Neural cell (in vitro differentiated cells): Measurements from ENCODE around the gene EHD1. TPM values are rescaled to one million over a fixed set of nuclear protein-coding genes. Genes with fewer than 3 reads are reported as not detected.

Experiments
- H2AFZ ChIP-seq: fragments of 200-600, 300-800 bp; sonication (generic), shearing (Covaris generic); 2 replicates; pipeline ENCODE4 v1.6.0; 2014; ENCODE audit warnings: low read depth, mild to moderate bottlenecking, antibody characterized with exemption, low read length, moderate library complexity
- H3F3A ChIP-seq: fragments of 200-600 bp; shearing (Covaris generic); 2 replicates; pipeline ENCODE4 v1.6.1; 2016; ENCODE audit warnings: mild to moderate bottlenecking, moderate library complexity, mixed read lengths, antibody characterized with exemption, low read length; ENCODE audit not compliant: insufficient read depth, poor library complexity, severe bottlenecking
- H3K27ac ChIP-seq: fragments of 200-600, 300-800 bp; sonication (generic), shearing (Covaris generic); 2 replicates; pipeline ENCODE4 v1.5.1; 2014; ENCODE audit warnings: mild to moderate bottlenecking, low read length, moderate library complexity
- H3K27me3 ChIP-seq: fragments of 300-800, 200-600 bp; sonication (generic), shearing (Covaris generic); 2 replicates; pipeline ENCODE4 v1.6.0; 2014; ENCODE audit warnings: mild to moderate bottlenecking, low read depth, low read length, moderate library complexity; ENCODE audit not compliant: insufficient read depth
- H3K36me3 ChIP-seq: fragments of 300-800, 200-600 bp; sonication (generic), shearing (Covaris generic); 2 replicates; pipeline ENCODE4 v1.5.1; 2014; ENCODE audit warnings: mild to moderate bottlenecking, antibody characterized with exemption, low read length, moderate library complexity; ENCODE audit not compliant: insufficient read depth
- H3K4me2 ChIP-seq: fragments of 300-800, 200-600 bp; sonication (generic), shearing (Covaris generic); 2 replicates; pipeline ENCODE4 v1.6.0; 2014; ENCODE audit warnings: mild to moderate bottlenecking, low read length
- H3K4me3 ChIP-seq: fragments of 300-800, 200-600 bp; sonication (generic), shearing (Covaris generic); 2 replicates; pipeline ENCODE4 v1.5.1; 2014; ENCODE audit warnings: mild to moderate bottlenecking, low read length, moderate library complexity
- H3K79me2 ChIP-seq: fragments of 200-600 bp; shearing (Covaris generic); replicated peaks from 2 replicates; pipeline ENCODE4 v1.6.0; 2014; ENCODE audit warnings: mild to moderate bottlenecking, low read length, moderate library complexity; ENCODE audit not compliant: insufficient read depth
- H3K9ac ChIP-seq: fragments of 300-800, 200-600 bp; sonication (generic), shearing (Covaris generic); 2 replicates; pipeline ENCODE4 v1.6.1; 2016; ENCODE audit warnings: mild to moderate bottlenecking, low read length, mixed read lengths
- H3K9me2 ChIP-seq: fragments of 200-600 bp; shearing (Covaris generic); 2 replicates; pipeline ENCODE4 v1.6.1; 2016; ENCODE audit warnings: mild to moderate bottlenecking, low read length, mixed read lengths; ENCODE audit not compliant: insufficient read depth
- H3K9me3 ChIP-seq: fragments of 200-600, 300-800 bp; sonication (generic), shearing (Covaris generic); 2 replicates; pipeline ENCODE4 v1.6.1; 2016; ENCODE audit warnings: mild to moderate bottlenecking, mixed run types, low read length, moderate library complexity, mixed read lengths
- H4K20me1 ChIP-seq: fragments of 200-600 bp; shearing (Covaris generic); 2 replicates; pipeline ENCODE4 v1.6.1; 2016; ENCODE audit warnings: mild to moderate bottlenecking, mixed run types; ENCODE audit not compliant: insufficient read depth
- EP300 ChIP-seq: fragments of 450-650 bp; conservative IDR thresholded peaks from 2 replicates; pipeline ENCODE4 v1.6.1; 2014; ENCODE audit warnings: antibody characterized with exemption, mild to moderate bottlenecking, moderate library complexity; ENCODE audit not compliant: poor library complexity, severe bottlenecking
- EZH2 ChIP-seq: fragments of 200-600, 300-800 bp; shearing (Covaris generic), sonication (generic); IDR thresholded peaks from 2 replicates; pipeline ENCODE4 v1.6.1; 2014; ENCODE audit warnings: antibody characterized with exemption, low read length, borderline replicate concordance, mild to moderate bottlenecking; ENCODE audit not compliant: insufficient read depth, poor library complexity, severe bottlenecking
- MXI1 ChIP-seq: fragments of 450-650 bp; conservative IDR thresholded peaks from 2 replicates; pipeline ENCODE4 v1.6.1; 2014; ENCODE audit warnings: antibody characterized with exemption, mild to moderate bottlenecking; ENCODE audit not compliant: poor library complexity, severe bottlenecking
- POLR2AphosphoS5 ChIP-seq: IDR thresholded peaks from 2 replicates; pipeline ENCODE4 v1.6.1; 2012
- RAD21 ChIP-seq: fragments of 450-650 bp; conservative IDR thresholded peaks from 2 replicates; pipeline ENCODE4 v1.6.1; 2014; ENCODE audit warnings: antibody characterized with exemption, mild to moderate bottlenecking, moderate library complexity
- SMC3 ChIP-seq: fragments of 450-650 bp; conservative IDR thresholded peaks from 2 replicates; pipeline ENCODE4 v1.6.1; 2014; ENCODE audit warnings: antibody characterized with exemption, mild to moderate bottlenecking, moderate library complexity; ENCODE audit not compliant: poor library complexity
- TAF1 ChIP-seq: IDR thresholded peaks from 2 replicates; pipeline ENCODE4 v1.6.1; 2012; ENCODE audit warnings: low read depth
- polyA plus RNA-seq: library from polyadenylated mRNA; depleted of rRNA; stranded (reverse); fragments of >200 nt; gene quantifications from 2 replicates; pipeline ENCODE4 v1.2.3, GENCODE V29; 2014
- TF ChIP-seq, protein P1 (sequence below): fragments of 450-650 bp; IDR thresholded peaks from 2 replicates; pipeline ENCODE4 v1.5.1; 2014; ENCODE audit warnings: antibody characterized with exemption, mild to moderate bottlenecking, moderate library complexity; ENCODE audit not compliant: poor library complexity, severe bottlenecking
- TF ChIP-seq, protein P2 (sequence below): IDR thresholded peaks from 2 replicates; pipeline ENCODE4 v1.6.1; 2012; ENCODE audit warnings: borderline replicate concordance

EHD1 gene
- polyA plus RNA-seq, 1 donor from 2014 or later = 26.4 TPM

DNA sequence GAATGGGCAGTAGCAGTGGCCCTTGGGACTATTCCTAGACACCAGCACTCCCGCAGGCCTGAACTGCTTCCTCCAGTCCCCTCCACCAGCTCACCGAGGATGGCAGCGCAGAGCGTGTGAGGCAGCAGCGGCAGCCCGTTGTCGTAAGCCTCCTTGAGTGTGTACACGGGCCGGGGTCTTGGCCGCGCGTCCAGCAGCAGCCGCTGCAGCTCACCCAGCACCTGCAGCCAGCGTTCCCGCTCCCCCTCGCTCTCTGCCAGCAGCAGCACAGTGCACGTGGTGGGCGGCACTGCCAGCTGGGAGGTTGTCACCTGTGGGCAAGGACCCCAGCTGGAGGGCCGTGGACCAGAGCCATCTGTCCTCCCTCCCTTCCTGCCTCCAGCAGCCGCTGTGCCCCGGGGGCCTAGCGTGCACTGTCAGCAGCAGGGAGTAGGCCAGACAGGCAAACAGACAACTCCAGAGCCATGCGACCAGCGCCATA, 47.0 kb downstream of the EHD1 start:
- Histone ChIP-seq H3F3A (no peaks in the 10 kb centered on the region), H3K9me2 (no peaks in the 10 kb centered on the region), H4K20me1 (no peaks in the 10 kb centered on the region), H3K9me3 (no peaks in the 10 kb centered on the region), H2AFZ (no peak overlapping the region), H3K27me3 (no peaks in the 10 kb centered on the region), H3K36me3 (no peaks in the 10 kb centered on the region), H3K9ac (no peak overlapping the region), H3K79me2 (no peaks in the 10 kb centered on the region), H3K4me3 (no peak overlapping the region), H3K27ac (no peak overlapping the region), H3K4me2 (no peak overlapping the region)
- TF ChIP-seq EZH2 (no peak), POLR2AphosphoS5 (no peak), EP300 (no peak), RAD21 (no peak), TAF1 (no peak)
- TF ChIP-seq, protein P1, sequence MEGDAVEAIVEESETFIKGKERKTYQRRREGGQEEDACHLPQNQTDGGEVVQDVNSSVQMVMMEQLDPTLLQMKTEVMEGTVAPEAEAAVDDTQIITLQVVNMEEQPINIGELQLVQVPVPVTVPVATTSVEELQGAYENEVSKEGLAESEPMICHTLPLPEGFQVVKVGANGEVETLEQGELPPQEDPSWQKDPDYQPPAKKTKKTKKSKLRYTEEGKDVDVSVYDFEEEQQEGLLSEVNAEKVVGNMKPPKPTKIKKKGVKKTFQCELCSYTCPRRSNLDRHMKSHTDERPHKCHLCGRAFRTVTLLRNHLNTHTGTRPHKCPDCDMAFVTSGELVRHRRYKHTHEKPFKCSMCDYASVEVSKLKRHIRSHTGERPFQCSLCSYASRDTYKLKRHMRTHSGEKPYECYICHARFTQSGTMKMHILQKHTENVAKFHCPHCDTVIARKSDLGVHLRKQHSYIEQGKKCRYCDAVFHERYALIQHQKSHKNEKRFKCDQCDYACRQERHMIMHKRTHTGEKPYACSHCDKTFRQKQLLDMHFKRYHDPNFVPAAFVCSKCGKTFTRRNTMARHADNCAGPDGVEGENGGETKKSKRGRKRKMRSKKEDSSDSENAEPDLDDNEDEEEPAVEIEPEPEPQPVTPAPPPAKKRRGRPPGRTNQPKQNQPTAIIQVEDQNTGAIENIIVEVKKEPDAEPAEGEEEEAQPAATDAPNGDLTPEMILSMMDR = no peak

DNA sequence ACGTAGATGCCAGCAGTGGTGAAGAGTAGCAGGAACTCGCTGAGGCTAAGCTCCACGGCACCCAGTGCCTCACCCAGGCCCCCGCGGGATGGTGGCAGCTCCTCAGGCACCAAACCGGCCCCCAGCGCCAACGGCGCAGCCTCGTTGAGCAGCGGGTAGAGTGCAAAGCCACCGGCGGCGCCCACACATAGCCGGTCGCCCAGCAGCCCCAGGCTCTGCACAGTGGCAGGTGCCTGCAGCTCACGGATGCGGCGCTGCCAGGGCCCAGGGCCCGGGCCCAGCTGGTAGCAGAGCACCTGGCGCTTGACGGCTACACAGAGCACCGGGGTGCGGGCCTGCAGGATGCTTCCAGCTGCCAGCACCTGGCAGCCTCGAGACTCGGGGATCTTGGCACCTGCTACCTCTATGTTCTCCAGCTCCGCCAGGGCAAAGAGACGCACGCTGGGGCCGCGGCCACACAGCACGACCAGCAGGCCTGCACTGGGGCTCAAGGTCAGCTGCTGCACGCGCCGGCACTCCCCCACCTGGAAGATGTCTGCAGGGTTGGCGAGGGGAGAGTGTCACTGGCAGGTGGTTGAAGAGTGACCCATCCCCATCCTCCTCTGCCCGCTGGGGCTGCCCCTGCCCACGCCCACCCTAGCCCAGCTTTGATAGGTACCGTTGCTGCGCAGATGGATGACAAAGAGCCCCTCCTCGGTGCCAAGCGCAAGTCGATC, 48.7 kb downstream of the EHD1 start:
- no peaks in the 10 kb centered on the region for H3K9me3 ChIP-seq
- no peaks in the 10 kb centered on the region for H3K36me3 ChIP-seq
- H3K79me2 ChIP-seq = no peaks in the 10 kb centered on the region
- no peak overlapping the region for H3K9ac ChIP-seq
- H4K20me1 ChIP-seq = no peaks in the 10 kb centered on the region
- H2AFZ ChIP-seq = no peak overlapping the region
- no peaks in the 10 kb centered on the region for H3F3A ChIP-seq
- no peaks in the 10 kb centered on the region for H3K27me3 ChIP-seq
- no peak overlapping the region for H3K27ac ChIP-seq
- H3K4me3 ChIP-seq = no peak overlapping the region
- H3K4me2 ChIP-seq = no peak overlapping the region
- no peaks in the 10 kb centered on the region for H3K9me2 ChIP-seq
- TF ChIP-seq MXI1 = no peak
- TF ChIP-seq POLR2AphosphoS5 = no peak
- TF ChIP-seq EZH2 = no peak
- TF ChIP-seq SMC3 = no peak
- TF ChIP-seq, protein P1 = no peak
- TF ChIP-seq, protein P2, sequence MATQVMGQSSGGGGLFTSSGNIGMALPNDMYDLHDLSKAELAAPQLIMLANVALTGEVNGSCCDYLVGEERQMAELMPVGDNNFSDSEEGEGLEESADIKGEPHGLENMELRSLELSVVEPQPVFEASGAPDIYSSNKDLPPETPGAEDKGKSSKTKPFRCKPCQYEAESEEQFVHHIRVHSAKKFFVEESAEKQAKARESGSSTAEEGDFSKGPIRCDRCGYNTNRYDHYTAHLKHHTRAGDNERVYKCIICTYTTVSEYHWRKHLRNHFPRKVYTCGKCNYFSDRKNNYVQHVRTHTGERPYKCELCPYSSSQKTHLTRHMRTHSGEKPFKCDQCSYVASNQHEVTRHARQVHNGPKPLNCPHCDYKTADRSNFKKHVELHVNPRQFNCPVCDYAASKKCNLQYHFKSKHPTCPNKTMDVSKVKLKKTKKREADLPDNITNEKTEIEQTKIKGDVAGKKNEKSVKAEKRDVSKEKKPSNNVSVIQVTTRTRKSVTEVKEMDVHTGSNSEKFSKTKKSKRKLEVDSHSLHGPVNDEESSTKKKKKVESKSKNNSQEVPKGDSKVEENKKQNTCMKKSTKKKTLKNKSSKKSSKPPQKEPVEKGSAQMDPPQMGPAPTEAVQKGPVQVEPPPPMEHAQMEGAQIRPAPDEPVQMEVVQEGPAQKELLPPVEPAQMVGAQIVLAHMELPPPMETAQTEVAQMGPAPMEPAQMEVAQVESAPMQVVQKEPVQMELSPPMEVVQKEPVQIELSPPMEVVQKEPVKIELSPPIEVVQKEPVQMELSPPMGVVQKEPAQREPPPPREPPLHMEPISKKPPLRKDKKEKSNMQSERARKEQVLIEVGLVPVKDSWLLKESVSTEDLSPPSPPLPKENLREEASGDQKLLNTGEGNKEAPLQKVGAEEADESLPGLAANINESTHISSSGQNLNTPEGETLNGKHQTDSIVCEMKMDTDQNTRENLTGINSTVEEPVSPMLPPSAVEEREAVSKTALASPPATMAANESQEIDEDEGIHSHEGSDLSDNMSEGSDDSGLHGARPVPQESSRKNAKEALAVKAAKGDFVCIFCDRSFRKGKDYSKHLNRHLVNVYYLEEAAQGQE = no peak
